ENCODE measurements around the gene MED12. TPM values are rescaled to one million over a fixed set of nuclear protein-coding genes. Genes with fewer than 3 reads are reported as not detected.

MED12 gene
- total RNA-seq, 1 donor from 2014 or later, result 58.5 TPM

DNA sequence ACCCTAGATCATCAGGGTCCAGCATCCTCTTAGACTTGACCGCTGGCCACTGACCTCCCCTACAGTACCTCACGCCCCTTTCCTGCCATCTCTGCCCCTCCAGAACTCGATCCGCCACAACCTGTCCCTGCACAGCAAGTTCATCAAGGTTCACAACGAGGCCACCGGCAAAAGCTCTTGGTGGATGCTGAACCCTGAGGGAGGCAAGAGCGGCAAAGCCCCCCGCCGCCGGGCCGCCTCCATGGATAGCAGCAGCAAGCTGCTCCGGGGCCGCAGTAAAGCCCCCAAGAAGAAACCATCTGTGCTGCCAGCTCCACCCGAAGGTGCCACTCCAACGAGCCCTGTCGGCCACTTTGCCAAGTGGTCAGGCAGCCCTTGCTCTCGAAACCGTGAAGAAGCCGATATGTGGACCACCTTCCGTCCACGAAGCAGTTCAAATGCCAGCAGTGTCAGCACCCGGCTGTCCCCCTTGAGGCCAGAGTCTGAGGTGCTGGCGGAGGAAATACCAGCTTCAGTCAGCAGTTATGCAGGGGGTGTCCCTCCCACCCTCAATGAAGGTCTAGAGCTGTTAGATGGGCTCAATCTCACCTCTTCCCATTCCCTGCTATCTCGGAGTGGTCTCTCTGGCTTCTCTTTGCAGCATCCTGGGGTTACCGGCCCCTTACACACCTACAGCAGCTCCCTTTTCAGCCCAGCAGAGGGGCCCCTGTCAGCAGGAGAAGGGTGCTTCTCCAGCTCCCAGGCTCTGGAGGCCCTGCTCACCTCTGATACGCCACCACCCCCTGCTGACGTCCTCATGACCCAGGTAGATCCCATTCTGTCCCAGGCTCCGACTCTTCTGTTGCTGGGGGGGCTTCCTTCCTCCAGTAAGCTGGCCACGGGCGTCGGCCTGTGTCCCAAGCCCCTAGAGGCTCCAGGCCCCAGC, 17.6 kb upstream of the MED12 start:
- DNase-seq (ENCODE audit: extremely low spot score, unreplicated experiment), result no peak
- Mint-ChIP-seq H3K36me3 (ENCODE audit: unreplicated experiment) (no peaks in the 10 kb centered on the region), H3K27ac (ENCODE audit: unreplicated experiment) (no peak overlapping the region), H3K27me3 (ENCODE audit: unreplicated experiment) (no peaks in the 10 kb centered on the region), H3K4me1 (ENCODE audit: unreplicated experiment) (peaks cover 16% of the 10 kb centered on the region), H3K4me3 (ENCODE audit: unreplicated experiment) (no peak overlapping the region), H3K9me3 (ENCODE audit: unreplicated experiment) (no peaks in the 10 kb centered on the region)
- no peak for TF ChIP-seq CTCF (IDR thresholded peaks at IDR 0.05)

DNA sequence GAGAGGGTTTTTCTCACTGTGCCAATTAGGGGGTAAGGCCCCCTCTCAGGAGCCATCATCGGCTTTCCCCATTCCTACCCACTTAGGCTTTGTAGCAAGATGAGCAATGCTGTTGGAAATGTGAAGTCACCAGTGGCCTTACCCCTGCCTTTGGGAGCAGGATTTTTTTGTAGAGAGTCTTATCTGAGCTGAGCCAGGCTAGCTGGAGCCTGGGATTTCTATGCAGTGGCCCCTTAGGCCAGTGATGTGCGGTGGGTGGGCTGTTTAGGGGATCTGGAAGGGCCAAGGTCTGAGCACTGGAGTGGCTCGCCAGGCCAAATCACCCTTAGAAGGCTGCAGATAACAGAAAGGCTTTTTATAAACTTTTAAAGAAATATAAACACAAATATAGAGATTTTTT, 16.1 kb upstream of the MED12 start:
- TF ChIP-seq CTCF (IDR thresholded peaks at IDR 0.05), result no peak
- DNase-seq (ENCODE audit: extremely low spot score, unreplicated experiment), result no peak
- no peak overlapping the region for H3K27ac Mint-ChIP-seq (ENCODE audit: unreplicated experiment)
- H3K4me3 Mint-ChIP-seq (ENCODE audit: unreplicated experiment), result no peak overlapping the region
- no peaks in the 10 kb centered on the region for H3K36me3 Mint-ChIP-seq (ENCODE audit: unreplicated experiment)
- H3K27me3 Mint-ChIP-seq (ENCODE audit: unreplicated experiment), result no peaks in the 10 kb centered on the region
- H3K9me3 Mint-ChIP-seq (ENCODE audit: unreplicated experiment), result no peaks in the 10 kb centered on the region
- peaks cover 16% of the 10 kb centered on the region for H3K4me1 Mint-ChIP-seq (ENCODE audit: unreplicated experiment)

GRCh38 chrX:71103110-71103983, 15.0 kb upstream of the MED12 start:
- Mint-ChIP-seq H3K27ac (ENCODE audit: unreplicated experiment) (no peak overlapping the region), H3K36me3 (ENCODE audit: unreplicated experiment) (no peaks in the 10 kb centered on the region), H3K9me3 (ENCODE audit: unreplicated experiment) (no peaks in the 10 kb centered on the region), H3K4me3 (ENCODE audit: unreplicated experiment) (peak overlapping the region; percentile 14), H3K4me1 (ENCODE audit: unreplicated experiment) (peaks cover 16% of the 10 kb centered on the region), H3K27me3 (ENCODE audit: unreplicated experiment) (no peaks in the 10 kb centered on the region)
- no peak for TF ChIP-seq CTCF (IDR thresholded peaks at IDR 0.05)
- DNase-seq (ENCODE audit: extremely low spot score, unreplicated experiment), result no peak

DNA sequence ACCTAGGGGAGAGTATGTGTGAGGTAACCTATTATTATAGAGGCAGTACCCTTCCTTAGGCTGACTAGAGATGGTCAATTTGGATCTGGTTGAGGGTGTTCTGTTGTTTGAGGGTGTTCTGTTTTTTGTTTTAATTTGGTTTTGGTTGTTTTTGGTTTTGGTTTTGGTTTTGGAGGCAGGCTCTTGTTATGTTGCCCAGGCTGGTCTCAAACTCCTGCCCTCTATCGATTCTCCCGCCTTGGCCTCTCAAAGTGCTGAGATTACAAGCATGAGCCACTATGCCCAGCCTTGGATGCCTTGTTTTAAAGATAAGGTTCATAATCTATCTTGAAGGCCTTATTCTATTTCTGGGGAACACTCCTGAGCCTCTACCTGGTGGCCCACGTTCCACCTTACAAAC, 12.8 kb upstream of the MED12 start:
- Mint-ChIP-seq H3K36me3 (ENCODE audit: unreplicated experiment) (no peaks in the 10 kb centered on the region), H3K4me1 (ENCODE audit: unreplicated experiment) (peaks cover 16% of the 10 kb centered on the region), H3K9me3 (ENCODE audit: unreplicated experiment) (no peaks in the 10 kb centered on the region), H3K27ac (ENCODE audit: unreplicated experiment) (no peak overlapping the region), H3K27me3 (ENCODE audit: unreplicated experiment) (no peaks in the 10 kb centered on the region), H3K4me3 (ENCODE audit: unreplicated experiment) (no peak overlapping the region)
- DNase-seq (ENCODE audit: extremely low spot score, unreplicated experiment), result no peak
- no peak for TF ChIP-seq CTCF (IDR thresholded peaks at IDR 0.05)

- Mint-ChIP-seq H3K4me1 (ENCODE audit: unreplicated experiment) (peaks cover 16% of the 10 kb centered on the region), H3K36me3 (ENCODE audit: unreplicated experiment) (no peaks in the 10 kb centered on the region), H3K27ac (ENCODE audit: unreplicated experiment) (no peak within 1 kb of the TSS), H3K9me3 (ENCODE audit: unreplicated experiment) (no peaks in the 10 kb centered on the region), H3K4me3 (ENCODE audit: unreplicated experiment) (no peak within 1 kb of the TSS), H3K27me3 (ENCODE audit: unreplicated experiment) (no peaks in the 10 kb centered on the region)
- TF ChIP-seq CTCF (IDR thresholded peaks at IDR 0.05), result no peak
- DNase-seq (ENCODE audit: extremely low spot score, unreplicated experiment), result no peak
These were observed 12.0 kb upstream of the MED12 start, which contains the start of gene CXorf65 for GRCh38 chrX:71106427-71106826. Gene CXorf65 (minus strand): TSS chrX:71106740. CDS start chrX:71106556, 184 bp downstream.

Measured in osteocyte (in vitro differentiated cells).